Body of pancreas (tissue), 4 donors: Measurements from ENCODE around the gene ATXN7L2. TPM values are rescaled to one million over a fixed set of nuclear protein-coding genes. Genes with fewer than 3 reads are reported as not detected.

Experiments
- ATAC-seq: fragments of 150-250 bp; one replicate; pipeline ENCODE4 v1.9.1; 2016
- DNase-seq, 4 donors: peaks; one replicate each; pipeline ENCODE4 v3.0.0-alpha.2; 2019
- H3K27ac ChIP-seq, 4 donors: fragments of 200-600 bp; sonication (generic); 1 replicate in 3 of 4; 2 replicates in 1 of 4; pipeline versions ENCODE4 v1.5.1 to v1.6.1; 2016 to 2019; ENCODE audit warnings: mild to moderate bottlenecking in 1 of 4, mixed read lengths in 1 of 4, moderate library complexity in 1 of 4
- H3K27me3 ChIP-seq, 2 donors: fragments of 200-600 bp; sonication (generic); one replicate each; pipeline ENCODE4 v1.6.0; 2016; ENCODE audit warnings: mild to moderate bottlenecking in 1 of 2
- H3K36me3 ChIP-seq, 2 donors: fragments of 200-600 bp; sonication (generic); replicated peaks in 1 of 2; 2 replicates each; pipeline ENCODE4 v1.5.1; 2016; ENCODE audit warnings: low read depth in 2 of 2; ENCODE audit not compliant: insufficient read depth in 1 of 2
- H3K4me1 ChIP-seq: fragments of 200-600 bp; sonication (generic); one replicate; pipeline ENCODE4 v1.6.0; 2016
- H3K4me3 ChIP-seq, 2 donors: fragments of 200-600 bp; sonication (generic); 1 replicate in 1 of 2; 2 replicates in 1 of 2; pipeline ENCODE4 v1.5.1; 2016 to 2019
- H3K9me3 ChIP-seq, 3 donors: fragments of 200-600 bp; sonication (generic); 1 replicate in 2 of 3; 2 replicates in 1 of 3; pipeline ENCODE4 v1.5.1; 2016
- POLR2A ChIP-seq, 3 donors: fragments of 450-650 bp; IDR thresholded peaks; one replicate each; pipeline ENCODE4 v1.6.1; 2016; ENCODE audit warnings: antibody characterized with exemption in 3 of 3, mild to moderate bottlenecking in 2 of 3
- WGBS, 2 donors: methylation state at CpG; one replicate each; pipeline ENCODE4 v1.1.5; 2017; 5-methylcytosine and 5-hydroxymethylcytosine counted together
- intact Hi-C: fragments of 100-400 bp; cut with DNase I; formaldehyde crosslinking; loops from one replicate; pipeline ENCODE4 v1.15.1; 2023
- total RNA-seq, 2 donors: library from RNA; depleted of rRNA; stranded (reverse); fragments of >200 nt; gene quantifications; one replicate each; pipeline ENCODE4 v1.1.0, GENCODE V29; 2016
- TF ChIP-seq, protein P1 (sequence below), 7 experiments: fragments of 450-650 bp in 4 of 7; fragments of 200-600 bp in 3 of 7; sonication (generic) in 3 of 7; IDR thresholded peaks; one replicate each; pipeline ENCODE4 v1.5.1; 2016 to 2019; ENCODE audit warnings: antibody characterized with exemption in 7 of 7

Gene ATXN7L2
- total RNA-seq, 2 donors from 2014 or later: 2.6 to 5.9 TPM

DNA sequence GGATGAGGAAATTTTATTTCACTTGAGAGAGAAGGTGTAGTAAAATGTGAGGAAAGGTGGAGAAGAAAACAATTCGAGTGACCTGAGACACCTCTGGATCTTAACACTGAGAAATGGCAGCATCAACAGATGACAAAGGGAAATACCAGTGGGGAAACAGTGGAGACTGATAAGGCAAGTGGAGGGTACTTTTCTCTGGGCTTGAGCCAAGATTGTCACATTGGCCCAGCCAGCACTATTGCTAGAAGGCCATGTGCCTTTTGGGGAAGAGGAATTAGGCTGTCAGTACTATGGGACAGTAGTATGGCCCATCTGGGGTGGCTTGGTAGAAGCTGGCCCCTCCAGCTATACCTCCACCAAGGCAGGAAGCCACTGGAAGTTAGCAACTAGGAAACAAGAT lies 9.0 kb upstream of the ATXN7L2 start:
- no peak overlapping the region for H3K4me3 ChIP-seq
- no peaks in the 10 kb centered on the region for H3K36me3 ChIP-seq
- H3K9me3 ChIP-seq: no peaks in the 10 kb centered on the region
- 52 to 69% methylated on average over 1 of the region's 1 CpG for WGBS, 2 donors
- intact Hi-C loops: no loop called here
- H3K27me3 ChIP-seq: no peaks in the 10 kb centered on the region
- DNase-seq: no peak
- no peak for TF ChIP-seq POLR2A (IDR thresholded peaks at IDR 0.05)
- TF ChIP-seq, protein P1, sequence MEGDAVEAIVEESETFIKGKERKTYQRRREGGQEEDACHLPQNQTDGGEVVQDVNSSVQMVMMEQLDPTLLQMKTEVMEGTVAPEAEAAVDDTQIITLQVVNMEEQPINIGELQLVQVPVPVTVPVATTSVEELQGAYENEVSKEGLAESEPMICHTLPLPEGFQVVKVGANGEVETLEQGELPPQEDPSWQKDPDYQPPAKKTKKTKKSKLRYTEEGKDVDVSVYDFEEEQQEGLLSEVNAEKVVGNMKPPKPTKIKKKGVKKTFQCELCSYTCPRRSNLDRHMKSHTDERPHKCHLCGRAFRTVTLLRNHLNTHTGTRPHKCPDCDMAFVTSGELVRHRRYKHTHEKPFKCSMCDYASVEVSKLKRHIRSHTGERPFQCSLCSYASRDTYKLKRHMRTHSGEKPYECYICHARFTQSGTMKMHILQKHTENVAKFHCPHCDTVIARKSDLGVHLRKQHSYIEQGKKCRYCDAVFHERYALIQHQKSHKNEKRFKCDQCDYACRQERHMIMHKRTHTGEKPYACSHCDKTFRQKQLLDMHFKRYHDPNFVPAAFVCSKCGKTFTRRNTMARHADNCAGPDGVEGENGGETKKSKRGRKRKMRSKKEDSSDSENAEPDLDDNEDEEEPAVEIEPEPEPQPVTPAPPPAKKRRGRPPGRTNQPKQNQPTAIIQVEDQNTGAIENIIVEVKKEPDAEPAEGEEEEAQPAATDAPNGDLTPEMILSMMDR (IDR thresholded peaks at IDR 0.05): no peak
- ATAC-seq: no peak
- no peaks in the 10 kb centered on the region for H3K4me1 ChIP-seq
- H3K27ac ChIP-seq: no peak overlapping the region

DNA sequence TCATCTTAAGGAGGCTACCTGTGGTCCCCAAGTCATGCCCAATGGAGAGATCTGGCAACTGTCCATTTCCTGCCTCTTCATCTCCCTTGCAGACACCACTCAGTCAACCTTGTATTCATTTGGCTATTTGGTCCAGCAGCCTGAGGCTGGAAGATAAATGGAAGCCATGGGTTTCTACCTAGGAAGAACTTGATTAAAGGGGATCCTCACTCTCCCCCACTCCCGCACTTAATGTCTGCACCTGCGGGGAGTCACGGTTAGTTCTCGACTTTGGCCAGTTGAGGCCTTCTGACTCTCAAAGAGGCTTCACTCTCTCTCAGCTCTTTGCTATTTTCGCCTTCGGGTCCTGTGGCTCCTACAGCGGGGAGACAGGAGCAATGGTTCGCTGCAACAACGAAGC lies 8.4 kb upstream of the ATXN7L2 start:
- intact Hi-C loops: no loop called here
- Histone ChIP-seq H3K4me1 (no peaks in the 10 kb centered on the region), H3K27ac (no peak overlapping the region), H3K4me3 (no peak overlapping the region), H3K9me3 (no peaks in the 10 kb centered on the region), H3K27me3 (no peaks in the 10 kb centered on the region), H3K36me3 (no peaks in the 10 kb centered on the region)
- WGBS, 2 donors: 81 to 84% methylated on average over 9 of the region's 9 CpGs
- ATAC-seq: no peak
- TF ChIP-seq, protein P1 (IDR thresholded peaks at IDR 0.05): no peak
- TF ChIP-seq POLR2A (IDR thresholded peaks at IDR 0.05): no peak
- DNase-seq: no peak

DNA sequence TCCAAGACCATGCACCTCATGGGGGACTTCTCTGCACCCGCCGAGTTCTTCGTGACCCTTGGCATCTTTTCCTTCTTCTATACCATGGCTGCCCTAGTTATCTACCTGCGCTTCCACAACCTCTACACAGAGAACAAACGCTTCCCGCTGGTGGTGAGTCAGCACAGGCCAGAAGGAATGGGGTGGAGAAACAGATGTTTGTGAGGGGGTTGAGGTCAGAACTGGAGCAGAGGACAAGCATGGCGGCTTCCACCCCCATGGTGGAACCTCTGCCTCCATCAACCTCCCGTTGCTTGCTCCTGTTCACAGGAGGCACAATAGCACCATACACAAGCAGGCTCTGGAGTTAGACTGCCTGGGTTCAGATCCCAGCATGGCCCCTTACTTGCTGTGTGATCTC lies 6.9 kb upstream of the ATXN7L2 start:
- Histone ChIP-seq H3K27ac (no peak overlapping the region), H3K36me3 (no peaks in the 10 kb centered on the region), H3K4me1 (no peaks in the 10 kb centered on the region), H3K27me3 (no peaks in the 10 kb centered on the region), H3K4me3 (no peak overlapping the region), H3K9me3 (no peaks in the 10 kb centered on the region)
- TF ChIP-seq POLR2A (IDR thresholded peaks at IDR 0.05): no peak
- TF ChIP-seq, protein P1 (IDR thresholded peaks at IDR 0.05): no peak
- ATAC-seq: no peak
- intact Hi-C loops: no loop called here
- DNase-seq: no peak
- WGBS, 2 donors: 81 to 93% methylated on average over 8 of the region's 8 CpGs

DNA sequence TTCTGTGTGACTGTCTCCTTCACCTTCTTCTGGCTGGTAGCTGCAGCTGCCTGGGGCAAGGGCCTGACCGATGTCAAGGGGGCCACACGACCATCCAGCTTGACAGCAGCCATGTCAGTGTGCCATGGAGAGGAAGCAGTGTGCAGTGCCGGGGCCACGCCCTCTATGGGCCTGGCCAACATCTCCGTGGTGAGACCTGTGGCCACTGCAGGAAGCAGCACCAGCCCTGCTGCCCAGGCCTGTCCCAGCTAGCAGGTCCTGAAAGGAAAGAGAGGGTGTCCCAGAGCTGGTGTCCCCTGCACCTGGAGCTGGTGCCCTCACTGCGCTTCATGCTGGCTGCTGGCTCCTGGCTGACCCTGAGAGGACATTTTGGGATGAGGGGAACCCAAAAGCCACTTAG lies 5.9 kb upstream of the ATXN7L2 start:
- Histone ChIP-seq H3K9me3 (no peaks in the 10 kb centered on the region), H3K27me3 (no peaks in the 10 kb centered on the region), H3K4me3 (no peak overlapping the region), H3K4me1 (peaks cover under 1% of the 10 kb centered on the region), H3K27ac (no peak overlapping the region), H3K36me3 (no peaks in the 10 kb centered on the region)
- ATAC-seq (no peak), DNase-seq (no peak)
- no peak for TF ChIP-seq POLR2A (IDR thresholded peaks at IDR 0.05)
- TF ChIP-seq, protein P1 (IDR thresholded peaks at IDR 0.05): no peak
- intact Hi-C loops: no loop called here
- WGBS, 2 donors: 75 to 100% methylated on average over 1 to 6 of the region's 6 CpGs

DNA sequence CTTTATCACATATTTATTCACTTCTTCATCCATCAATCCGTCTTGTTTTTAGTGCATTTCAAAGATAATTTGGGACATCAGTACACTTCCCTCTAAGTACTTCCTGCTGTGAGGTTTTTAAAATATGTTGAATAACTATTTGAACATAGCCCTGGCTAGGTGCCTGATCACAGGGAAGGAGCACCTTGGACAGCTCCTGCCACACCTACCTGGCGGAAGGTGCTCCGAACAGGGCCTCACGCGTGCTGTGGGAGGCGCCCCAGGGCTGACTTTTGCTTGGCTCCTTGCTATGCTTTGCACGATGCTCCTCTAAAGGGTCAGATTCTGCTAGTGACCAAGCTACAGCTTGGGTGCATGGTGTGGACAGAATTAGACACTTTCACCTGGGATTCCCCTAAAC lies 4.9 kb upstream of the ATXN7L2 start:
- DNase-seq (peak in 3 of 4 donors; percentile 49 to 55 (median 54)), ATAC-seq (no peak)
- no peak for TF ChIP-seq POLR2A (IDR thresholded peaks at IDR 0.05)
- TF ChIP-seq, protein P1 (IDR thresholded peaks at IDR 0.05): no peak
- no peaks in the 10 kb centered on the region for H3K36me3 ChIP-seq
- no peaks in the 10 kb centered on the region for H3K9me3 ChIP-seq
- no peak overlapping the region for H3K4me3 ChIP-seq
- no peak overlapping the region for H3K27ac ChIP-seq
- 25 to 28% methylated on average over 5 to 7 of the region's 7 CpGs for WGBS, 2 donors
- peaks cover 6% of the 10 kb centered on the region for H3K4me1 ChIP-seq
- intact Hi-C loops: no loop called here
- H3K27me3 ChIP-seq: no peaks in the 10 kb centered on the region
